Measurements from ENCODE around the gene CACTIN.

CACTIN gene

DNA sequence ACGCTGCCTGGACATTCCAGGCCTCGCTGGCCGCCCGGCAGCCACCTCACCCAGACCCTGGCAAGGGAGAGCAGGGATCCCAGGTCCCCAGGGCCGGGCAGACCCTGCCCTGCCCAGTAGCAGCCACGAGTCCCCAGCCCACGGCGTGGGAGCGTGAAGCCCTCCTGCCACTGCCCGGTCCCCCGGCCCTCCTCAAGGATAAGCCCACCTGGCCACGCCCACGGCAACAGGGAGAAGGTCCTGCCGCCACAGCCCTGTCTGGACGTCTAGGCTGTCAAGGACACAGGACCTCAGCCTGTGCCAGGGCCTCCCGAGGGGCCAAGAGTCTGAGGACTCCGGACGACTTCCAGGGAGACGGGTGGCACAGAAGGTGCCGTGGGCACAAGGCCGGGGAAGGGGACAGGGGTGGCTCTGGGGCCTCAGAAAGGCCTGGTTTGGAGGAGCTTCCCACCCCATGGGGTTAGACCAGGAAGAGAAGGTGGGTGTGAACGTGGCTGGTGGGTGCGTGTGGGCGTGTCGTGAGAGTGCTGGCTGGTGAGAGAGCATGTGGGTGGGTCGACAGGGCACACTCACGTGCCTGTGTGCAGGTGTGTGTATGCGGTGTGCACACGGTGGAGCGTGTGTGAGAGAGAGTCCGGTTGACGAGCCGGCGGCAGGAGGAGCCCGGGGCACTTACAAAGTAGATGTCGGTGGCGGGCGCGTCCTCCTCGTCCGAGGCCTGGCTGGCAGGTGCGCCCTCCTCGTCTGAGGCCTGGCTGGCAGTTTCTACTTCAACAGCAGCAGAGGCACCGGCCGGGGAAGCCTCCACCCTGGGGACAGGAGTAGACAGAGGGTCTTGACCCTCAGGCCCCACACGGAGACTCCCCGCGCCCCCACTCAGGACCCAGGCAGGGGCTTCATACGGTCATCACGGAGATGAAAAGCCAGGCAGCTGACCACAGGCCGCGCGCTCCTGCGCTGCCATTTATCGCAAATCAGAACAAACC is 11.9 kb upstream of the CACTIN start:
- DNase-seq (ENCODE audit: low read depth) = no peak
- H3K4me3 ChIP-seq (ENCODE audit: low read depth, low read length) = no peak overlapping the region
- TF ChIP-seq, protein P1, sequence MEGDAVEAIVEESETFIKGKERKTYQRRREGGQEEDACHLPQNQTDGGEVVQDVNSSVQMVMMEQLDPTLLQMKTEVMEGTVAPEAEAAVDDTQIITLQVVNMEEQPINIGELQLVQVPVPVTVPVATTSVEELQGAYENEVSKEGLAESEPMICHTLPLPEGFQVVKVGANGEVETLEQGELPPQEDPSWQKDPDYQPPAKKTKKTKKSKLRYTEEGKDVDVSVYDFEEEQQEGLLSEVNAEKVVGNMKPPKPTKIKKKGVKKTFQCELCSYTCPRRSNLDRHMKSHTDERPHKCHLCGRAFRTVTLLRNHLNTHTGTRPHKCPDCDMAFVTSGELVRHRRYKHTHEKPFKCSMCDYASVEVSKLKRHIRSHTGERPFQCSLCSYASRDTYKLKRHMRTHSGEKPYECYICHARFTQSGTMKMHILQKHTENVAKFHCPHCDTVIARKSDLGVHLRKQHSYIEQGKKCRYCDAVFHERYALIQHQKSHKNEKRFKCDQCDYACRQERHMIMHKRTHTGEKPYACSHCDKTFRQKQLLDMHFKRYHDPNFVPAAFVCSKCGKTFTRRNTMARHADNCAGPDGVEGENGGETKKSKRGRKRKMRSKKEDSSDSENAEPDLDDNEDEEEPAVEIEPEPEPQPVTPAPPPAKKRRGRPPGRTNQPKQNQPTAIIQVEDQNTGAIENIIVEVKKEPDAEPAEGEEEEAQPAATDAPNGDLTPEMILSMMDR (IDR thresholded peaks at IDR 0.05; ENCODE audit: control insufficient read depth, extremely low read depth, insufficient read depth) = no peak

DNA sequence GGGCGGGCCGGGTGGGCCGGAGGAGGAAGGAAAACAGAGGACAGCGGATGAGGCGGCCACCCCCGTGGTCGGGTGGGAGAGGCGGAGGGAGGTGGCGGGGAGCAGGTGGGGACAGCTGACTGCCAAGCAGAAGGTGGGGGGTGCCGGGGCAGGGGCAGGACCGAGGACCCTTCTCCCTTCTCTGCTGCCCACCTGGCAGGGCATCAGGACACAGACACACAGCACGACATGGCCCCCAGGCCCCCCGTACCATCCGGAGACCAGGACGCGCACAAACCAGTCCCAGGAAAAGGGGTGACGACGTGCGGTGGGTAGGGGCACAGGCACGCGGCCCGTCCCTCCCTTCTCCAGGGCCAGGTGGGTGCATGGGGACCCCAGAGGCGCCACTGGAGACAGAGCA is 11.0 kb upstream of the CACTIN start:
- no peak overlapping the region for H3K4me3 ChIP-seq (ENCODE audit: low read depth, low read length)
- TF ChIP-seq, protein P1 (IDR thresholded peaks at IDR 0.05; ENCODE audit: control insufficient read depth, extremely low read depth, insufficient read depth) = no peak
- no peak for DNase-seq (ENCODE audit: low read depth)

DNA sequence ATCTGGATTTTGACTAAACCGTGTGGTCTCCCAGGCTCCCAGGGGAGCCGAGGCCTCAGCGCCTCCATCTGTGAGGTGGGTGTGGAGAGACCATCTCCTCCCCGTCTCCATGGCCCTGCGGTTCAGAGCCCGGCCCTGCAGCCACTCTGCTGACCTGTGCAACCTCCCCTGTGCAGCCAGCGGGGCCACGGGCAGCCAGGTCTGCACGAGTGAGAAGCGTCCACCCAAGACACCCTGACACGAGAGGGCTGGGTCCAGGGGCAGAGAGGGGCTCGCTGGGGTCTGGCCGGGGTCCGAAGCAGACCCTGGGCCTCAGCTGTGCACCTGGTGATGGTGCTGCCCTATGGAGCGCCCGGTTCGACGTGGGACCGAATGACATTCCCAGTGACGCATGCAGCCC is 10.4 kb upstream of the CACTIN start:
- H3K4me3 ChIP-seq (ENCODE audit: low read depth, low read length) = no peak overlapping the region
- TF ChIP-seq, protein P1 (IDR thresholded peaks at IDR 0.05; ENCODE audit: control insufficient read depth, extremely low read depth, insufficient read depth) = no peak
- DNase-seq (ENCODE audit: low read depth) = no peak

DNA sequence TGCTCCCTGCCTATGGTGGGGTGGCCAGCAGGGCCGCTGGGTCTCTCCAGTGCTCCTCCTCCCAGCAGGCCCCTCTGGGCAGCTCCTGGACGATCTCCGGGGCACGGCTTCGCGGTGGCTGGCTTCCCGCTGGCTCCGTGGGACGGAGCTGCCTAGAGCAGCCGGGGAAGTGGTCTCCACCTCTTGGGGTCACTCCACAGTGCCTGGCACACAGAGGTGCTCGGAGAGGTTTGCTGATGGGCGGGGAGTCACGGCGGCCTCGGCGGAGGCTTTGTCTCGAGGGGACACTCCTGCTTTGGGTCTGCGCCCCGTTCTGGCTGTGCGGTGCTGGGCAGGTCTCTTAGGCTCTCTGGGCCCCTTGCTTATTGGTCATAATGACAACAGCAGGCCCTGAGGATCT is 9.9 kb upstream of the CACTIN start:
- no peak overlapping the region for H3K4me3 ChIP-seq (ENCODE audit: low read depth, low read length)
- no peak for DNase-seq (ENCODE audit: low read depth)
- TF ChIP-seq, protein P1 (IDR thresholded peaks at IDR 0.05; ENCODE audit: control insufficient read depth, extremely low read depth, insufficient read depth) = no peak

DNA sequence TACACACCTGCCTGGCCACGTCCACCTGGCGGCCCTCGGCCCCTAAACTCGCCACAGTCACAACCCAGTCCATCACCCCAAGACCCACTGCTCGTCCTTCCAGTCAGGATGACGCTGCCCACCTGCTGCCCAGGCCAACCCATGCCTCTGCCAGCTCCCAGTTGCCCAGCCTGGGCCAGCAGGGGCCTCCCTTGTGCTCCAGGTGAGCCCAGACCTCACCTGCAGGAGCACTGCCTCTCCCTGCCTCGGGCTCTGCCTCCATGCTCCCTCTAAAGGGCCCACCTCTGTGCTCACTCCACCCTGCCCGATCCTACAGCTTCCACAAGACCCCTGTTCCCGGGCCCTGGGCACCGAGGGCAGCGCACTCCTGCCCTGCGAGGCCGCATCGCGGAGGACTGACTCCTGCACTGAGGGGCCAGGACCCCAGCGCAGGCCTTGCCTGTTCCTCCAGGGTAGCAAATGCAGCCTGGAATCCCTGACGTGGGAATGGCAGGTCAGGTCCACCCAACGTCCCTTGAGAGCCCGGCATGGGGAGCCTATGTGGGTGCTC is 8.0 kb upstream of the CACTIN start:
- no peak overlapping the region for H3K4me3 ChIP-seq (ENCODE audit: low read depth, low read length)
- TF ChIP-seq, protein P1 (IDR thresholded peaks at IDR 0.05; ENCODE audit: control insufficient read depth, extremely low read depth, insufficient read depth) = no peak
- no peak for DNase-seq (ENCODE audit: low read depth)

DNA sequence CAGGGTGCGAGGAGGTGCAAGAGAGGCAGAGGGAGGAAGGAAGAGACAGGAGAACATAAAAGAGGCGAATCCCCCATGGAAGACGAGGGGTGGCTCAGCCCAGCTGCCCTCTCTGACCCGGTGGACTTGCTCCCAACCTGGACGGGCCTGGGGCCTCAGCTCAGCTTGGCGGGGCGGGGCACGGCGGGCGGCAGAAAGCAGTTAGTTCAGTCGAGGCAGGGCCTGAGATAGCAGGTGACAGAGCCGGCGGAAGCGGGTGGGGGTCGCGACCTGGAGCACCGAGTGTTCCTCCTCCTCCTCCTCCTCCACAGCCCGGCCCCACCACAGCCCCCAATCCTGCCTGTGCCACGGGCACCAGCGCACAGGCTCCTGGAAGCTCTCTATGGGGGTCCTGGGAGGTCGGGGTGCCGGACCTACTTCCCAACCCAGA is 7.0 kb upstream of the CACTIN start:
- DNase-seq (ENCODE audit: low read depth) = no peak
- TF ChIP-seq, protein P1 (IDR thresholded peaks at IDR 0.05; ENCODE audit: control insufficient read depth, extremely low read depth, insufficient read depth) = no peak
- H3K4me3 ChIP-seq (ENCODE audit: low read depth, low read length) = no peak overlapping the region
